ENCODE data around the gene TXNRD2.

DNA sequence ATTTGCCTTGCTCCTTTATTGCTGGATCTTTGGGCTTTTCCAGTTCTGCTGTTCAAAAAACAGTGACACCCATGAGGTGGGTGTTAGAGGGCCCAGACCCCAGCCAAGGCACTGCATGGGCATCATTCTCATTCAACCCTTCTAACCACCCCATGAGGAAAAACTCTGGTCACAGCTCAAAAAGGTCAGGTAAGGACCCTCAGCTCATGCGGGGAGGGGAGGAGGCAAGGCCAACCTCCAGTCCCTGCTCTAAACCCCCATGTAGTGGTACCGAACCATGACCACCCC lies 94.3 kb downstream of the TXNRD2 start:
- TF ChIP-seq, protein P1, sequence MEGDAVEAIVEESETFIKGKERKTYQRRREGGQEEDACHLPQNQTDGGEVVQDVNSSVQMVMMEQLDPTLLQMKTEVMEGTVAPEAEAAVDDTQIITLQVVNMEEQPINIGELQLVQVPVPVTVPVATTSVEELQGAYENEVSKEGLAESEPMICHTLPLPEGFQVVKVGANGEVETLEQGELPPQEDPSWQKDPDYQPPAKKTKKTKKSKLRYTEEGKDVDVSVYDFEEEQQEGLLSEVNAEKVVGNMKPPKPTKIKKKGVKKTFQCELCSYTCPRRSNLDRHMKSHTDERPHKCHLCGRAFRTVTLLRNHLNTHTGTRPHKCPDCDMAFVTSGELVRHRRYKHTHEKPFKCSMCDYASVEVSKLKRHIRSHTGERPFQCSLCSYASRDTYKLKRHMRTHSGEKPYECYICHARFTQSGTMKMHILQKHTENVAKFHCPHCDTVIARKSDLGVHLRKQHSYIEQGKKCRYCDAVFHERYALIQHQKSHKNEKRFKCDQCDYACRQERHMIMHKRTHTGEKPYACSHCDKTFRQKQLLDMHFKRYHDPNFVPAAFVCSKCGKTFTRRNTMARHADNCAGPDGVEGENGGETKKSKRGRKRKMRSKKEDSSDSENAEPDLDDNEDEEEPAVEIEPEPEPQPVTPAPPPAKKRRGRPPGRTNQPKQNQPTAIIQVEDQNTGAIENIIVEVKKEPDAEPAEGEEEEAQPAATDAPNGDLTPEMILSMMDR (IDR thresholded peaks at IDR 0.05), result no peak
- no peak for TF ChIP-seq POLR2A (IDR thresholded peaks at IDR 0.05)
- TF ChIP-seq EP300 (IDR thresholded peaks at IDR 0.05), result no peak

Measured in tibial nerve (tissue), 4 donors.